ENCODE results near the gene GBA3. TPM values are rescaled to one million over a fixed set of nuclear protein-coding genes. Genes with fewer than 3 reads are reported as not detected.

GBA3 gene
- polyA plus RNA-seq, 2 of the 4 experiments (the other 2 are of a cell fraction): not detected

- no peak for TF ChIP-seq HOXB5 (CRISPR knock-in tag; IDR thresholded peaks at IDR 0.05)
- TF ChIP-seq ZNF302 (CRISPR knock-in tag; IDR thresholded peaks at IDR 0.05): no peak
- no peak for TF ChIP-seq KDM1A (IDR thresholded peaks at IDR 0.05; ENCODE audit: low read depth)
- no peak for TF ChIP-seq HDAC2 (IDR thresholded peaks at IDR 0.05)
Observed at GRCh38 chr4:22676063-22676462, 16.7 kb upstream of the GBA3 start (continued).

- ATAC-seq (no peak), FAIRE-seq (no peak), DNase-seq (ENCODE audit: low read depth in 1 of 2, low spot score in 1 of 2) (no peak)
- POLR2A ChIA-PET: no interaction called here
- no peak for TF ChIP-seq JUN (IDR thresholded peaks at IDR 0.05)
- TF ChIP-seq FOSB (CRISPR knock-in tag; IDR thresholded peaks at IDR 0.05): no peak
- TF ChIP-seq JUNB (IDR thresholded peaks at IDR 0.05): no peak
- TF ChIP-seq CHD2 (IDR thresholded peaks at IDR 0.05; ENCODE audit: low read length, partially characterized antibody): no peak
- no peak for TF ChIP-seq GATA3 (IDR thresholded peaks at IDR 0.05; ENCODE audit: borderline replicate concordance)
- no peak for TF ChIP-seq NFE2L2 (conservative IDR thresholded peaks at IDR 0.05; ENCODE audit: low read length)
- TF ChIP-seq HOXB13 (CRISPR knock-in tag; IDR thresholded peaks at IDR 0.05; ENCODE audit: low read depth): no peak
- TF ChIP-seq RCOR1 (IDR thresholded peaks at IDR 0.05; ENCODE audit: low read depth, low read length): no peak
- no peak for TF ChIP-seq ZFP36 (IDR thresholded peaks at IDR 0.05; ENCODE audit: borderline replicate concordance, partially characterized antibody)
- TF ChIP-seq CTCF (IDR thresholded peaks at IDR 0.05): no peak
- no peak for TF ChIP-seq CHD4 (IDR thresholded peaks at IDR 0.05; ENCODE audit: borderline replicate concordance)
- no peak for TF ChIP-seq PBX3 (IDR thresholded peaks at IDR 0.05)
- TF ChIP-seq HES2 (IDR thresholded peaks at IDR 0.05): no peak
- TF ChIP-seq CEBPB (IDR thresholded peaks at IDR 0.05): no peak
- 23% methylated on average over 1 of the region's 1 CpG for WGBS (ENCODE audit: missing lambda C conversion rate)
- no peak overlapping the region for H3K27ac ChIP-seq
- H3K4me1 ChIP-seq: no peaks in the 10 kb centered on the region
- no peaks in the 10 kb centered on the region for H3K9me3 ChIP-seq
- no peak overlapping the region for H3K4me3 ChIP-seq
- H3K4me2 ChIP-seq: no peak overlapping the region
- CTCF ChIA-PET: no interaction called here
Observed at GRCh38 chr4:22677780-22678179, 15.0 kb upstream of the GBA3 start.

- Histone ChIP-seq H3K9me3 (no peaks in the 10 kb centered on the region), H3K4me1 (no peaks in the 10 kb centered on the region), H3K4me3 (no peak overlapping the region), H3K4me2 (no peak overlapping the region), H3K27ac (no peak overlapping the region)
- DNase-seq (ENCODE audit: low read depth in 1 of 2, low spot score in 1 of 2) (no peak), FAIRE-seq (no peak), ATAC-seq (no peak)
- CTCF ChIA-PET: no interaction called here
- 15% methylated on average over 3 of the region's 3 CpGs for WGBS (ENCODE audit: missing lambda C conversion rate)
- POLR2A ChIA-PET: no interaction called here
- TF ChIP-seq E2F6 (IDR thresholded peaks at IDR 0.05; ENCODE audit: borderline replicate concordance, low read depth): no peak
- no peak for TF ChIP-seq FOSL2 (IDR thresholded peaks at IDR 0.05)
- TF ChIP-seq FOSL2 (CRISPR knock-in tag; IDR thresholded peaks at IDR 0.05): no peak
- TF ChIP-seq BHLHE40 (IDR thresholded peaks at IDR 0.05; ENCODE audit: low read depth, low read length): no peak
- TF ChIP-seq JUN (IDR thresholded peaks at IDR 0.05): no peak
- no peak for TF ChIP-seq PBX3 (IDR thresholded peaks at IDR 0.05)
- TF ChIP-seq BCL3 (IDR thresholded peaks at IDR 0.05): no peak
- no peak for TF ChIP-seq EP300 (IDR thresholded peaks at IDR 0.05)
- no peak for TF ChIP-seq USF2 (IDR thresholded peaks at IDR 0.05)
- TF ChIP-seq EHMT2 (IDR thresholded peaks at IDR 0.05; ENCODE audit: low read depth): no peak
- no peak for TF ChIP-seq MAX (IDR thresholded peaks at IDR 0.05)
- no peak for TF ChIP-seq EHF (CRISPR knock-in tag; IDR thresholded peaks at IDR 0.05)
- no peak for TF ChIP-seq HOXA7 (CRISPR knock-in tag; IDR thresholded peaks at IDR 0.05)
- TF ChIP-seq ZSCAN20 (CRISPR knock-in tag; IDR thresholded peaks at IDR 0.05): no peak
Observed at GRCh38 chr4:22678940-22679854, 13.5 kb upstream of the GBA3 start.

All from A549 (cell line).